ENCODE data around the gene SLC5A2.
"Not testable (repeated sequence)": the region's sequence is repeated elsewhere in the genome, so short reads cannot be mapped to it uniquely, and the experiment has no call there.

SLC5A2 gene

GRCh38 chr16:31483081-31483480 is at the start of gene SLC5A2:
Gene SLC5A2 (plus strand): TSS chr16:31483123. CDS start chr16:31483137, 14 bp downstream.
- DNase-seq = no peak

- DNase-seq = no peak
These were observed 47.3 kb upstream of the SLC5A2 start for GRCh38 chr16:31435341-31436220.

DNA sequence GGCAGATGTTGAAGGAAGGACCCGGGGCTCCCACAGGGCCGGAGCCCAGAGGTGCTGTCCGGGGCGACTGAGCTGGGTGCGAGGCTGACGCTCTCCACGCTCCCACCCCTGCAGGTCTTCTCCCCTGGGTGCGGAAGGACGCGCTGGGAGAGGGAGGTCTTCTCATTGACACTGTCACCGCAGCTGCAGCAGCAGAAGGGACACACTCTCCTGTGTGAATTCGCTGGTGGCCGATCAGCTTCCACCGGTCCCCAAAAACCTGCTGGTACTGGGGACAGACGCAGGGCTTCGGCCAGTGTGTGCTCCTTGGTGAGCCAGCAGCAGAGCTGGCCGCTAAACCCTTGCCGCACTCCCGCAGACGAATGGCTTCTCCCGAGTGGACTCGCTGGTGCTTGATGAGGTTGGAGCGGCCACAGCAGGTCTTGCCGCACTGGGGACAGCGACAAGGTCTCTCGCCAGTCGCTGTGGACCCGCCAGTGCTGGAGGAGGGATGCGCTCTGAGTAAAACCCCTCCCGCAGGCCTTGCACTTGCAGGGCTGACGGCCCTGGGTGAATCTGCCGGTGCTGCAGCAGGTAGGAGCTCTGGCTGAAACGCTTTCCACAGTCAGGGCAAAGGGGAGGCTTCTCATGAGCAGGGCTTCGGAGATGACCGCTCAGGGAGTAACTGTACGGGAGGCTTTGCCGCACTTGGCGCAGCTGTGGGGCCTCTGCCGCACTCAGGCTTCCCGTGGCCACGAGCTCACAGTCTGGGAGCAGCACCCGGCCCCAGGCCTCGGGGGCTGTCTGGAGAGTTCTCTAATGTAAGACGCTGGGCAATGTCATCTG is 46.5 kb upstream of the SLC5A2 start:
- DNase-seq = no peak

DNA sequence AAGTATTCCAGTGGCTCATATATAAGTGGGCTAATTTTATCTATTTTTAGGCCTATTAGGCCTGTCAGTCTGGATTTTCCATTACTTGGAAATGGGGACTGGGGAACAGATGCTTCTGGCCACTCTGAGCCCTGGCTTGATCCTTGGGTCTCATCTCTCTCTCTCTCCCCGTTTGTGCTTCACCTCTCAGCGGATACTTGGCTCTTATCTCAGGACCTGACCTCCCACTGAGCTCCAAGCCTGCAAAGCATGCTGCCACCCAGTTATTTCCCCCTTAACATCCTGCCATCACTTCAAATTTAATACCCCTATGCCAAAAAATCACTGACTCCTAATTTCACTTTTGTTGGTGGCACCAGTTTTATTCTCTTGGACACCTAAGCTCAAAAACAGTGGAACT is 44.5 kb upstream of the SLC5A2 start:
- DNase-seq = no peak

- not testable (repeated sequence) for DNase-seq
These were observed 43.9 kb upstream of the SLC5A2 start for GRCh38 chr16:31439023-31439422.

- DNase-seq = no peak
These were observed 43.4 kb upstream of the SLC5A2 start for GRCh38 chr16:31439519-31439918.

- DNase-seq = no peak
These were observed 42.3 kb upstream of the SLC5A2 start for GRCh38 chr16:31440516-31441184.

DNA sequence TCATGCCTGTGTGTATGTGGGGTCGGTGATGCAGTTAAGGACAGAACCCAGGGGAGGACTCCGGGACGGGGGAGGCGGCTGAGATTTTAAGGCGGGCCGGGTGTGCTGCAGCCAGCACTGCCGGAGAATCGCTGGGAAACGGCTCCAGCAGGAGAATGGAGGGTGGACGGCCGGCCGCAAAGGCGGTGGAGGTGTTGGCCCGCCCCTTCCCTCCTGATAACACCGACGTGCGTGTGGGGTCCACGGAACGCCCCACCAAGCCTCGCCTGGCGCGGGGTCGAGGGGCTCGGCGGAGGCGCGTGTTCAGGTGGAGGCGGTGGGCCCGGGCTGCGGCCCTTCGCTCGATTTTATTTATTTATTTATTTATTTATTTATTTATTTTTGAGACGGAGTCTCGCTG is 41.0 kb upstream of the SLC5A2 start:
- no peak for DNase-seq

DNA sequence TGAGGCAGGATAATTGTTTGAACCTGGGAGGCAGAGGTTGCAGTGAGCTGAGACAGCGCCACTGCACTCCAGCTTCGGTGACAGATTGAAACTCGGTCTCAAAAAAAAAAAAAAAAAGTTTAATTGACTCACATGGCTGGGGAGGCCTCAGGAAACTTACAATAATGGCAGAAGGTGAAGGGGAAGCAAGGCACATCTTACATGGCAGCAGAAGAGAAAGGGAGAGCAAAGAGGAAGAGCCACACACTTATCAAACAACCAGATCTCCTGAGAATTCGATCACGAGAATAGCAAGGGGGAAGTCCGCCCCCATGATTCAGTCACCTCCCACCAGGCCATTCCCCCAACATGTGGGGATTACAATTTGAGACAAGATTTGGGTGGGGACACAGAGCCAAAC is 37.0 kb upstream of the SLC5A2 start:
- not testable (repeated sequence) for DNase-seq

- no peak for DNase-seq
These were observed 31.7 kb upstream of the SLC5A2 start for GRCh38 chr16:31451201-31451600.

- DNase-seq = peak; percentile 78
These were observed 31.1 kb upstream of the SLC5A2 start for GRCh38 chr16:31451681-31452351.

DNA sequence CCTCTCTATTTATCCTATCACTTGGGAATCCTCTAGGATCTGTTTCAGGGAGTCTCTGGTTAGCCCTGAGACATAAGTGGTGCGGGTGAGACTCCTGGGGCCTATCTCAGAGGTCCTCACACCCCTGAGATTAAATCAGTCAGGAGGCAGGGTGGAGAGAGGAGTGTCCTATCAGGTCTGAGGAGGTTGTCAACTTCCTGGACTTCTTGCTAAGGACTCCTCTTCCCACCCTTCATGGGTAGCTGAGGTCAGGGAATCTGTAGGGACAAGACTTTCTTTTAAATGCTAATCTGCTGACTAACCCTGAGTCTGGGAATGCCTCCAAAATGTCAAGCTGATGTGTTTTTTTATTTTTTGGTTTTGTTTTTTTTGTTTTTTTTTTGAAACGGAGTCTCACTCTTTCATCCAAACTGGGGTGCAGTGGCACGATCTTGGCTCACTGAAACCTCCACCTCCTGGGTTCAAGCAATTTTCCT is 30.3 kb upstream of the SLC5A2 start:
- DNase-seq = no peak

DNA sequence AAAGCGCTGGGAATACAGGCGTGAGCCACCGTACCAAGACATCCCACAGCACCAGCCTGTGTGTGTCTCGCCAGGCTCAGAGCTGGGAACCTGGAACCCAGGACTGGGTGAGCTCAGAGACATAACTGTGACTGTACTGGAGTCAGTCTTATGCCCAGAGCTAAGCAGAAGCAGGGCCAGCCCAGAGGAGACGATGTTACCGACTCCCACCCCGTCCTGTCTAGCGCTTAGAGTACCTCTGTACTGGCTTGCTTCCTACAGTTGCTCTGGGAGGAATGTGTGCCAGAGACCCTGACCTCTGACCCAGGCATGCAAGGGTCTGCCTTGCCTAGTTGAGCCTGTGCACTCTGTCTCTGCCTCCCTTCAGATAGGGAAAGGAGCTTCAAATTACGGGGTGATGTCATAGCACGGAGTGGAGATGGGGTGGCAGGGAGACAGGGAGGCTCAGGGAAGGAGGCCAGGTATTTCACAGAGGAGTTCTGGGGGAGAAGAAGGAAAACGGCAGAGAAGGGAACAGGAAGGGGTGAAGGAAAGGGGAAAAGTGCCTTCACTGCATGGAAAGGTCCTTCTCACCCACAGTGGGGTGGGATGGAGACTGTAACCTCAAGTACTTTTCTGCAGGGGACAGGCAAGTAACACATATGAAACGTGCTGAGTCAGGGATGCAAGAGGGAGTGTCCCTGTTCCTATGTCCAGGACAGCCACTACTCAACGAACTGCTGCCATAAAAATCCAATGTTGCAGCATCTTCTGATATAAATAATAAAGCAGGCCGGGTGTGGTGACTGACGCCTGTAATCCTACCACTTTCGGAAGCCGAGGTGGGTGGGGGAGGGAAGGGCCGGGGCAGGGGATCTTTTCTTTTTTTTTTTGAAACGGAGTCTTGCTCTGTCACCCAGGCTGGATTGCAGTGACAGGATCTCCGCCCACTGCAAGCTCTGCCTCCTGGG is 29.4 kb upstream of the SLC5A2 start:
- DNase-seq = no peak

DNA sequence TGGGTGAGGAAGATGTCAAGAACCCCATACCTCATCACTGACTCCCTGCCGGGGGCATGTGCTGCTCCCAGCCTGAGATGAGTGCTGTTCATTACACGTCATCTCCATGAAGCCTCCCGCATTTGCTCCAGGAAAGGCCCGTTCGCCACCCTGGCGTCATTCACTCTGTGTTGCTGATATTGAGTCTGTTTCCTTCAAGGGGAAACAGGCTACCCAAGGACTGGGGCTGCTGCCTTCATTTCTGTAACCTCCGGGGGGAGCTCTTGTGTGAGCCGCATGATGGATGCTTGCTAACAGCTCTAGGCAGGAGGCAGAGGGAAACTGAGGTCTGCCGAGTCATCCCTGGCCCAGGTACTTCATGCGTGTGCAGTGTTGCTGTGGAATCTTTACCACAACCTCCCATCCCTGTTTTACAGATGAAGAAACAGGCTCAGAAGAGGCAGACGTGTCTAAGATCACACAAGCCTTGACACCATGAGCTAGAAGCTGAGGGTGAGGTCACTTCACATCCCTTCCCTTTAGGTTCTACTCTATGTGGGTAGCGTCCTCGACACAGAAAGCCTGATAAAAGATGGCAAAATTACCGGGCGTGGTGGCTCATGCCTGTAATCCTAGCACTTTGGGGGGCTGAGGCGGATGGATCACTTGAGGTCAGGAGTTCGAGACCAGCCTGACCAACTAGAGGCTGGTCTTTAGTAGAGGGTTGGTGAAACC is 27.2 kb upstream of the SLC5A2 start:
- DNase-seq = peak; percentile 24

DNA sequence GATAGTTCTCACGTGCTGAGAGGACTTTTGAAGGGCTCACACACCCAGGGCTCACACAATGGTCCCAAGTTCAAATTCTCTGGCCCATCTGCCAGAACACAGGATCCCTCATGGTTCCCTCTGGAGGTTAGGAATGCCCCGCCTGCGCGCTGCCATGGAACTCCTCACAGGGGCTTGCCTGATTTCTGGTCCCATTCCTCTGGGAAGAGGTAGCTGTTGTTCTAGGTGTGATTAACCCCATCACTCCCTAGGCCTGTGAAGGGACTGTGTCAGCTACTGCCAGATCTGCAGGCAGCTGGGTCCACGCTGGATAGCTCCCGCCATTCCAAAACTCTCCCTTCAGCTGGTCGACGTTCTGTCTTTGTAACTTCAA is 25.9 kb upstream of the SLC5A2 start:
- no peak for DNase-seq

DNA sequence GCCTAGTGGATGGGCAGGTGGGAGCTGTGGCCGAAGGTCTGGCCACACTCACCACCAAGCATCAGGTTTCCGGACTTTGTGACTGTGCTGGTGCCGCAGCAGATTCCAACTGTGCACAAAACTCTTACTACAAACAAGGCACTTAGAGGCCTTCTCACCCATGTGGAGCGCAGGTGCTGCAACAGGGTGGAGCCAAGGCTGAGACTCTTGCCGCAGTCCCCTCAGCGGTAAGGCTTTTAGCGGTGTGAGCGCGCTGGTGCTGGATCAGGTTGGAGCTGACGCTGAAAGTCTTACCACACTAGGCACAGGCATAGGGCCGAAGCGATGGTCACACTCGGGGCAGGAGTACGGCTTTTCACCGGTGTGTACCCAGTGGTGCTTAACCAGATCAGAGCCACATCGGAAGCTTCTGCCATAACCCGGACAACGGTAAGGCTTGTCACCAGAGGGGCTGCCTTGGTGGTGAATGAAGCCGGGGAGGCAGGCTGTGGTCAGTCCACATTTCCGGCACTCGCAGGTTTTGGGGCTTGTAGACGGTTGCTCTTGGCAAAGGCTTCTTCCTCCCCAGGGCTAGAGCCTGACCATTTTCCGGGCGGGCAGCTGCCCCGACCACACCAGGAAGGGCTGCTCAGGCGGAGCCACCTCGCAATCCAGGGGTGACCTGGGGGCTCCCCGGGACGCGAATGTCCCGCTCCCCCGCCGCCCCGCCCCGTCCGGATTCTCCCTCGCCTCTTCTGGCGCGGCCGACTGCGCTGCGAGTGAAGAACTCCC is 24.7 kb upstream of the SLC5A2 start:
- DNase-seq = peak; percentile 71

GRCh38 chr16:31458844-31459686 is 23.9 kb upstream of the SLC5A2 start, which contains the start of gene ARMC5:
Gene ARMC5 (plus strand): TSS chr16:31459501. CDS start chr16:31459525, 24 bp downstream.
- peak; percentile 99 for DNase-seq

- peak; percentile 99 for DNase-seq
These were observed 23.0 kb upstream of the SLC5A2 start for GRCh38 chr16:31459687-31460581.
